GM21367 (cell line): ENCODE data around the gene SUGCT.

Experiments
- ATAC-seq: cut with Tn5 transposase; IDR thresholded peaks from one replicate; pipeline ENCODE4 v1.9.1; 2021; ENCODE audit not compliant: unreplicated experiment

The SUGCT gene

DNA sequence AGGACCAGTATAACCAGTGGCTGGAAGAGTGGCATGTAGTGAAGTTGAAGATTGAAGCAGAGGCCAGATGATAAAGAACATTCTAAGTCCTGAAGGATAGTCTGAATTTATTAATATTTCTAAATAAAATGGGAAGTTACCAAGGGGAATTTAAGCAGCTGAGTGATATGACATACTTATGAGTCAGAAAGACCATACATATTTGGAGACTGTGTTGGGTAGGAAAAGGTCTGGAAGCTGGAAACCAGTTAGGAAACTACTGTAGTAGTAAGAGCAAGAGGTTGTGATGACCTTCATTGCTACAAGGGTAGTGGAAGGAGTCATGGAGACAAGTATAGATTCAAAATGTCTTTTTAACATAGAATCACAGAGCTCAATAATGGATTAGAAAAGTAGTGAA is 752.3 kb downstream of the SUGCT start:
- ATAC-seq = no peak

DNA sequence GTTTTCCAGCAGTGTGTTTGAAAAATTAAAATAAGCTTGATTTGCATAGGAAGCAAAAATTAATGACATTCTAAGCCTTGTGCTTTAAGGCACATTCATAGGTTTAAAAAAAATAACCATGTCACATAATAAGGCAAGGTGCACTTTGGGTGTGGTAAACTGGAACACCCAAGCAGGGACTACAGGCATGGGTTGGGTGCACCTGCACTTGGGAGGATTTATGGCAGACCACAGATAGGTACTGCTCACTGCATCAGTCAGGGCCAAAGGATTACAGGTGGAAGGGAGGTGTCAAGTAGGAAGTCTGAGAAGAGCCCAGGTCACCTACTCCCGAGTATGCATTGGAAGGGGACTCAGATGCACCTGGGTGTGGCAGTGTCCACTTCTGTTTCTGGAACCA is 753.7 kb downstream of the SUGCT start:
- no peak for ATAC-seq

DNA sequence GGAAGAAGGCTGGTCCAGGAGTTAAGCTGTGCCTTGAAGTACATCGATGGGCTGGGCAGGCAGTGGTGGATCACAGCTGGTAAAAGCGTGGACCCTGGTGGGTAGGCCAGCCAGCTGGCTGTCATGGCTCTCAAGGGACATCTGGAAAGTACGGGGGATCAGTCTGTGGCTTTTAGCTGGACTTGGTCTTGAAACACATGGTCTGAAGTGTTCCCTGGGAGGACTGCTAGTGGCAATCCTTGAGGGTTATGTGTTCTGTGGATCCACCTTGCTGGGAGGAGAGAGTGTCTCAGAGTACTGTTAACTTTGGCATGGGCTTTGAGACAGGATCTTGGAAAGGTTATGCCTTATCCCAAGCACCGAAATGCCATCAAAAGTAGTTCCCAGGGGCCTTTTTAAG is 754.3 kb downstream of the SUGCT start:
- ATAC-seq = no peak

DNA sequence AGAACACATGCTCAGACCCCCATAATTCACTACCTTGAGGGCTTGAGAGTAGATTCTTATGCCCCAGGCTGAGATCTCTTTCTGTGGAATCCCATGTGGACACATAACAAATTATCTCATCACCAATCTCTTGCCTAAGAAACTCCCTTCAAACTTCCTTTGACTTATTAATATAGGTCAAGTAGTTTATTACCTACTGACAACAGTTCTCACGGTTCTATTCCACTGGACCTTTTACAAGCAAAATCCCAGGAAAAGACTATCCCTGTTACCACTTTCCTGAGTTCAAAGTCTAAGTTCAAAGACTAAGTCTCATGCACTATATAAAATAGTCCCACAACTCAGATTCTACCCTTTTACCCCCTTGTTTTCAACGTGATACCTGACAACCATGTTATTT is 754.7 kb downstream of the SUGCT start:
- no peak for ATAC-seq

DNA sequence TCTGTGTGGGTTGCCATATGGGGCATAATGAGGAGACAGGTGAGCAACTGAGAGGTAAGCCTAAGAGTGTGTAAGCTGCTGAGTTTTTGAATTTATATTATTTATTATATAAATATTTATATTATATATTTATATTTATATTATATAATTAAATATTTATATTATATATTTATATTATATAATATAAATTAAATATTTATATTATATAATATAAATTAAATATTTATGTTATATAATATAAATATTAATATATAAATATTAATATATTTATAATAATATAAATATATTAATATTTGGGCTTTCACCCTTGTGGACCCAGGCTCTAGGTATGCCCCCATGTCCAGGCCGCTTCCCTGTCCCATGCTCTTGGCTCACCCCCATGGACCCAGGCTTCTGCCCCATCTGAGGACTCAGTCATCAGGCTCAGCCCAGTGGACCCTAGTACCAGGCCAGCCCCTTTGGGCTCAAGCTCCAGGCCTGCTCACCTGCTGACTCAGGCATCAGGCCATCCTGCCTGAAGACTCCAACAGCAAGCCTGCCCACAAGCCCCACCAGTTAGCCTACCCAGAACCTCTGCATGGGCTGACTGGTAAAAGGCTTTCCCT is 755.4 kb downstream of the SUGCT start:
- no peak for ATAC-seq

DNA sequence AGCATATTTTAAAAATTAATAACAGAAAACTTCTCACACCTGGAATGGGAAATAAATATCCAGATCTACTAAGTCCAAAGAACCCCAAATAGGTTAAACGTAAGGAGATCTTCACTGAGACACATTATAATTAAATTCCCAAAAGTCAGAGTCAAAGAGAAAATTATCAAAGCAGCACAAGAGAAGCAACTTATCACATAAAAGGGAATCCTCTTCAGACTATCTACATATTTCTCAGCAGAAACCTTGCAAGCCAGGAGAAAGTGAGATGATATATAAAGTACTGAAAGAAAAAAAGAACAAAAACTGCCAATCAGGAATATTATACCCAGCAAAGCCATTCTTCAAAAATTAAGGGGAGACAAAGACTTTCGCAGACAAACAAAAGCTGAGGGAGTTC is 756.4 kb downstream of the SUGCT start:
- ATAC-seq = no peak

DNA sequence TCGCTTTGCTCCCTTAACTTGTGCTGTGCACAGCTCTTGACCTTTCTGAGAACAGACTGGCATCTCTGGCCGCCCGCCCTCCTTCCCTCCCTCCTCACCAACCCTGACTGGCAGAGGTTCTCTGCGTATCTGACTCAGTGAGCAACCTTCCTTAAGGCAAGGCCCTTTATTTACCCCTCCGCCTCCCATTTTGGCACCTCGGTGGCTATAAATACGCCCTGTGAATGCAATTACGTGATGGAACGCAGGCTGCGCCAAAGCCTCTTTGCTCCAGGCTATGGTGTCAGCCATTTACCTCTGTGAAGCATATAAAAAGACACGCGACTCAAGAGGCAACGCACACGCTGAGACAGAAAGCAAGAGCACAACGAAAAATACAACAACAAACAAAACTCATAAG is 764.3 kb downstream of the SUGCT start:
- ATAC-seq = no peak

DNA sequence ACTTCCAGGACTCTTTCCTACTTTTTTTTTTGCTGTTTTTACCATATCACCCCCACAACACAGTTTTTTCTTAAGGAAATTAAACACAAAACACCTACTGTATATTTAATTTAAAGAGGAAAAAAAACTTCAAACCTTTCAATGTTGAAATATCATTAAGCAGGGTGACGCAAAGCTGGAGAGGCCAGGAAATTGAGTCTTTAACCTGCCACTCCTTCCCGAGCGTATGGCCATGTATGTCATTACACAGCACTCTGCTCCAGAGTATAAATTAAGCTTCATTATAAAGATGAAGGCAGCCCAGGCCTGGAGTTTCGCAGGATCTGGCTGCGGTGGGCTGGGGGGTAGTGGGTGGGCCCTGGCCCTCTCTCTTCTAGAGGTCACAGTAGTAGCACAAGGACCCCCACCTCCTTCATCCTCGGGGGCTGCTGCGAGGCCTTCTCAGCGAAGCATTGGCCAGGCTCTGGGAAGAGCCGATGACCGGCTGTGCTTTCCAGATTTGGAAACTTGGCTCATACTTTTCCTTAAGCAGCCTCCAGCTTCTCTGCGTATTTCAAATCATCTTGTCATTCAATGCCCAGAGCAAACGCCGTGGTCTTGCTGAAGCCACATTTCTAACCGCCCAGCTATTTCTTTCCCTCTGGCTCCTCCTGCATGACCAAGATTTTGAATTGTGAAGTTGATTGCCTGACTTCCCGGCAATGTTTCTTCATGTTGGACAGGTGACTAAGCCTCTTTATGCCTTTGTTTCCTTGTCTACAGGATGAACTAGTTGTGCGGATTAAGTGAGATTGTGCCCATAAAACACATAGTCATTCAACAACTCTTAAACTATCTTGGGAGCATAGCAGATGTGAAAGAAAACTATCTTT is 765.1 kb downstream of the SUGCT start:
- ATAC-seq = no peak

DNA sequence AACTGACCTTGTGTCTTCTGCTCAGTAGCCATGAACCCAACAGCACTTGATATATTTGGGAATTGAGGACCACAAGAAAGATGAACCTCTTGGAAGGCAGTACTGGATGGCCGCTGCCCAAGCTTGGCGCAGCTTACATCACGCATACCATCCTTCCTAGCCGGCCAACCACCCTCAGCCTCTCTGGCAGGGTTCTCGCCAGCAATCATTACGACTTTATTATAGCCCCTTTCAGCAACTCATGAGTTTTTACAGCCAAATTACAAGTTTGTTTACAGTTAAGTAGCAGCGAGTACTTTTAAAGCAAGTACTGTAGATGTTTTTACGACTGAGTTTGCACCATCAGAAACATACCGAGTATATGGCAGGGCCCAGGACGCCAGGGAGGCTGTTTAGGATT is 769.1 kb downstream of the SUGCT start:
- no peak for ATAC-seq

DNA sequence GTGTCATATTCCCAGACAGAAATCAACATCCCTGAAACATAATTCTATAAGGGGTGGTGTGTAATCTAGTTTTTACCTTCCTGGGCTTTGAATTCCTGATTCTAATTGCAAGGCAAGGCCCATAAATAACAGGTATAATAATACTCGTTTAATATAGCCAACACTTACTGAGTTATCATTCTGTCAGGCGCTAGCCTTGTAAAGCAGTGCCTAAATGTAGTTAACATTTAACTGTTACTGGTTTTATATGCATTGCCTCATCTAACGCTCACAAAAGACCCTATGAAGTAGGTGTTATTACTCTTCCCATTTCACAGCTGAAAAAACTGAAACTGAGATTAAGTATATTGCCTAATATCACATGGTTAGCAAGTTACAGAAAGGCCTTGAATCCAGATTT is 772.5 kb downstream of the SUGCT start:
- no peak for ATAC-seq

DNA sequence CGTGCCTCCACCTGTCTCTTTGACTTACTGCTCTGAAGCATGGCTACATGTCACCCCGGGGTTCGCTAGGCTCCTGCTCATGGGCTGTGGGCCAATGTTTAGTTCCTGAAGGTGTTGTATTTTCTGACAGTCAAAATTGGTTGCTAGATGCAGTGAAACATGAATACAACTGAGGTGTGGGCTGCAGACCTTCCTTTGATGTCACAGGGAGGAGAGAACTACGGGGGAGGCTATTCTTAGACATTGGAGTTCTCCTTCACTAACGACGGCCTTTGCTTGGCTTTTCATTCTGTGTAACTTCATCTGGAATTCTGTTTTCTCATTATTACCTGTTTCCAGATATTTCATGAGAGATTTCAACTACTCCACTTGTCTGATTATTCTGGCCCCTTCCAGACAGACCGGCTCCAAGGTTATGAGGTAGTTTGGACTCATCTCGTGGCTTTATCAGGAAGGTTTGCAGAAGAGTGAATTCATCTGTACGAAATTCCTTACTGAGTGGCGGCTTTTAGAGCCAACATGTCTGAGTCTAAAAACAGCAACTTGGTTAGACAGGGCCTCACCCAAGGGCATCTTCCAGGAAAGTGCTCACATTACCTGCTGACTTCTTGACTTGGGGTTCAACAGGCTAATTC is 774.7 kb downstream of the SUGCT start:
- ATAC-seq = no peak
